ENCODE results near the gene ADAM8.

DNA sequence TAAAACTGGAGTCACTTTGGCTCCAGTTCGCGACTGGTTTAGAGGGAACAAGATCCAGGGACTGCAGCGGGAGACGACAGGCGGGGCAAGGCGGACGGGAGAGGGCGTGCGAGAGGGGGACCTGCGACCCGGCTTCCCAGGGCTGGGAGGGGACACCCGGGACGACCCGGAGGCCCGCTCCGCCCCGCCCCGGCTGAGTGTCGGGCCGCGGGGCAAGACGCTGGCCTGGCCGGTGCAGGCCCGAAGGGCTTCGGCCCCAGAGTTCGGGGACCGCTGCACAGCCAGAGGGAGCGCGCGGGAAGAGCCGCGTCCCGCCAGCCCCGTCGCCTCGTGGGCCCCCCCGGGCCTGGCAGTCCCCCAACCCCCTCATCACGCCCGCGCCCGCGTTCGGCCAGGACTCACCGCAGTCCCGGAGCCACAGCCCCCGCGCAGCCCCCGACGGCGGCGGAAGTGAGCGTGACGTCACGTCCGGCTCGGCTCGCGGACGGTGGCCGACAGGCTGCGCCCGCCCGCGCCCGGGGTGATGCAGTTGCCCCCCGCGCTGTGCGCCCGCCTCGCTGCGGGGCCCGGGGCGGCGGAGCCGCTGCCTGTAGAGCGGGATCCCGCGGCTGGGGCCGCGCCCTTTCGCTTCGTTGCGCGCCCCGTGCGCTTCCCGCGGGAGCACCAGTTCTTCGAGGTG is 31.9 kb upstream of the ADAM8 start, which contains the start of the genes TUBGCP2 and ZNF511:
- TF ChIP-seq, protein P1, sequence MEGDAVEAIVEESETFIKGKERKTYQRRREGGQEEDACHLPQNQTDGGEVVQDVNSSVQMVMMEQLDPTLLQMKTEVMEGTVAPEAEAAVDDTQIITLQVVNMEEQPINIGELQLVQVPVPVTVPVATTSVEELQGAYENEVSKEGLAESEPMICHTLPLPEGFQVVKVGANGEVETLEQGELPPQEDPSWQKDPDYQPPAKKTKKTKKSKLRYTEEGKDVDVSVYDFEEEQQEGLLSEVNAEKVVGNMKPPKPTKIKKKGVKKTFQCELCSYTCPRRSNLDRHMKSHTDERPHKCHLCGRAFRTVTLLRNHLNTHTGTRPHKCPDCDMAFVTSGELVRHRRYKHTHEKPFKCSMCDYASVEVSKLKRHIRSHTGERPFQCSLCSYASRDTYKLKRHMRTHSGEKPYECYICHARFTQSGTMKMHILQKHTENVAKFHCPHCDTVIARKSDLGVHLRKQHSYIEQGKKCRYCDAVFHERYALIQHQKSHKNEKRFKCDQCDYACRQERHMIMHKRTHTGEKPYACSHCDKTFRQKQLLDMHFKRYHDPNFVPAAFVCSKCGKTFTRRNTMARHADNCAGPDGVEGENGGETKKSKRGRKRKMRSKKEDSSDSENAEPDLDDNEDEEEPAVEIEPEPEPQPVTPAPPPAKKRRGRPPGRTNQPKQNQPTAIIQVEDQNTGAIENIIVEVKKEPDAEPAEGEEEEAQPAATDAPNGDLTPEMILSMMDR (conservative IDR thresholded peaks at IDR 0.05; ENCODE audit: low read depth, low read length): 0 out of 2 replicates have a peak, but pooled peaks have one; percentile 19
- 0 out of 2 replicates have a peak, but pooled peaks have one; percentile 8 for TF ChIP-seq BHLHE40 (IDR thresholded peaks at IDR 0.05; ENCODE audit: low read depth, low read length)
- TF ChIP-seq MXI1 (IDR thresholded peaks at IDR 0.05; ENCODE audit: borderline replicate concordance, low read depth, low read length): peak; percentile 45; the same call in 1 of the 2 replicates
- TF ChIP-seq POLR2A (IDR thresholded peaks at IDR 0.05; ENCODE audit: low read depth, low read length): peak; percentile 83
- TF ChIP-seq, protein P2, sequence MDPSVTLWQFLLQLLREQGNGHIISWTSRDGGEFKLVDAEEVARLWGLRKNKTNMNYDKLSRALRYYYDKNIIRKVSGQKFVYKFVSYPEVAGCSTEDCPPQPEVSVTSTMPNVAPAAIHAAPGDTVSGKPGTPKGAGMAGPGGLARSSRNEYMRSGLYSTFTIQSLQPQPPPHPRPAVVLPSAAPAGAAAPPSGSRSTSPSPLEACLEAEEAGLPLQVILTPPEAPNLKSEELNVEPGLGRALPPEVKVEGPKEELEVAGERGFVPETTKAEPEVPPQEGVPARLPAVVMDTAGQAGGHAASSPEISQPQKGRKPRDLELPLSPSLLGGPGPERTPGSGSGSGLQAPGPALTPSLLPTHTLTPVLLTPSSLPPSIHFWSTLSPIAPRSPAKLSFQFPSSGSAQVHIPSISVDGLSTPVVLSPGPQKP (IDR thresholded peaks at IDR 0.05; ENCODE audit: borderline replicate concordance, low read depth, low read length): 0 out of 2 replicates have a peak, but pooled peaks have one; percentile 2
- TF ChIP-seq CEBPB (IDR thresholded peaks at IDR 0.05; ENCODE audit: low read depth, low read length): no peak
